CD4-positive, alpha-beta T cell (primary cell): ENCODE measurements around the gene AGFG1. TPM values are rescaled to one million over a fixed set of nuclear protein-coding genes. Genes with fewer than 3 reads are reported as not detected.

Experiments
- ATAC-seq: fragments of 200-7000 bp; cut with Tn5 transposase; one replicate; pipeline ENCODE4 v1.10.0; 2022; ENCODE audit warnings: mild to moderate bottlenecking; ENCODE audit not compliant: poor library complexity
- CTCF ChIA-PET: fragments of 350-600 bp; sonication (Branson Sonifier 250); formaldehyde crosslinking; loops from one replicate; lab custom pipeline; 2021; ENCODE audit warnings: antibody characterized with exemption, inconsistent platforms; lab: Charles Lee
- POLR2A ChIA-PET: fragments of 350-600 bp; sonication (Branson Sonifier 250); formaldehyde crosslinking; loops from one replicate; lab custom pipeline; 2021; ENCODE audit warnings: antibody characterized with exemption, inconsistent platforms; lab: Charles Lee
- DNase-seq, 14 experiments: peaks; one replicate each; pipeline ENCODE4 v3.0.0-alpha.2; 2013 to 2020; ENCODE audit warnings: mixed read lengths in 2 of 14
- H3K27ac ChIP-seq, 2 donors: one replicate each; pipeline versions ENCODE4 v1.5.1 to v1.7.0; 2013; ENCODE audit warnings: low read length in 2 of 2, low read depth in 1 of 2, mild to moderate bottlenecking in 1 of 2
- H3K27me3 ChIP-seq, 2 experiments: 1 replicate in 1 of 2; 2 replicates in 1 of 2; pipeline versions ENCODE4 v1.6.1 to v1.7.0; 2013; ENCODE audit warnings: low read length in 2 of 2, control low read depth in 1 of 2, mild to moderate bottlenecking in 1 of 2, moderate library complexity in 1 of 2; ENCODE audit not compliant: insufficient read depth in 2 of 2, control insufficient read depth in 1 of 2
- H3K36me3 ChIP-seq: one replicate; pipeline ENCODE4 v1.6.1; 2013; ENCODE audit warnings: low read length, control low read depth; ENCODE audit not compliant: insufficient read depth
- H3K4me1 ChIP-seq: one replicate; pipeline ENCODE4 v1.6.1; 2013; ENCODE audit warnings: low read length, control low read depth; ENCODE audit not compliant: insufficient read depth
- H3K4me3 ChIP-seq: one replicate; pipeline ENCODE4 v1.5.1; 2013; ENCODE audit warnings: mild to moderate bottlenecking, low read length, moderate library complexity
- H3K9me3 ChIP-seq, 2 experiments: 1 replicate in 1 of 2; 2 replicates in 1 of 2; pipeline versions ENCODE4 v1.6.1 to v1.7.0; 2013; ENCODE audit warnings: low read length in 2 of 2, mild to moderate bottlenecking in 2 of 2, control low read depth in 1 of 2, moderate library complexity in 1 of 2; ENCODE audit not compliant: control insufficient read depth in 1 of 2, insufficient read depth in 1 of 2
- H3K27ac Mint-ChIP-seq: one replicate; pipeline ENCODE4 v1.8.0; 2020; ENCODE audit warnings: mixed read lengths
- H3K27me3 Mint-ChIP-seq: one replicate; pipeline ENCODE4 v1.8.0; 2021; ENCODE audit warnings: mixed read lengths
- H3K36me3 Mint-ChIP-seq: one replicate; pipeline ENCODE4 v1.8.0; 2021; ENCODE audit warnings: low read depth, mixed read lengths
- H3K4me1 Mint-ChIP-seq: one replicate; pipeline ENCODE4 v1.8.0; 2021; ENCODE audit warnings: low read depth, mixed read lengths
- H3K4me3 Mint-ChIP-seq: one replicate; pipeline ENCODE4 v1.8.0; 2020; ENCODE audit warnings: mild to moderate bottlenecking, mixed read lengths
- H3K9me3 Mint-ChIP-seq: one replicate; pipeline ENCODE4 v1.8.0; 2020; ENCODE audit warnings: mixed read lengths
- CTCF ChIP-seq: fragments of 200-600 bp; IDR thresholded peaks from one replicate; pipeline ENCODE4 v1.8.0; 2022; ENCODE audit warnings: antibody characterized with exemption, mild to moderate bottlenecking
- intact Hi-C, 2 experiments: fragments of 100-400 bp; cut with DNase I in 1 of 2; cut with micrococcal nuclease in 1 of 2; formaldehyde crosslinking; loops; one replicate each; pipeline versions ENCODE4 v1.15.1 to v1.9.0; 2023 to 2025; cut with DNase I, micrococcal nuclease
- total RNA-seq, 174 experiments: library from RNA in 2 of 174; stranded (reverse) in 2 of 174; gene quantifications; one replicate each; pipeline ENCODE4 v1.2.3 and lab custom pipeline; 2021 to 2026

The AGFG1 gene
- total RNA-seq, 2 experiments from 2014 or later, result 49.9 to 55.9 TPM

DNA sequence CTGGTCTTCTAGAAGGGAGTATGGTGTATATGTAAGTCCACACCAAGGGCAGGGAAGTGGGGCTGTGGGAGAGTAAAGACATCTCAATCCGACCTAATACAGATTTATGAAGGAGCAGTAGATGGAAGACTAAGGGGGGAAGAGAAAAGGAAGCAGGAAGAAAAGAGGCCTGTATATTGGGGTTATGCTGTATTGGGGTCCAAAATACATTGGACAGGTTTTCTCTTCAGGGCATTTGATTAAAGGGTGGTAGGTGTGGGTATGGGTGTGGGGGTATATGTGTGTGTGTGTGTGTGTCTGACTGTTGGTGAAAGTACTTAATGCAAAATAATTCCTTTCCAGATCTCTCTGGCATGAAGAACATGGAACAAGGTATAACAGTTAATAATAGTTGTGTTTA, 93.1 kb downstream of the AGFG1 start:
- ATAC-seq (no peak), DNase-seq (no peak)
- intact Hi-C loops, result no loop called here
- H3K4me1 ChIP-seq, result no peaks in the 10 kb centered on the region
- peaks cover 8% of the 10 kb centered on the region for H3K36me3 Mint-ChIP-seq
- H3K4me1 Mint-ChIP-seq, result no peaks in the 10 kb centered on the region
- H3K36me3 ChIP-seq, result no peaks in the 10 kb centered on the region
- CTCF ChIA-PET, result no interaction called here
- H3K27me3 ChIP-seq, result no peaks in the 10 kb centered on the region
- no peaks in the 10 kb centered on the region for H3K9me3 Mint-ChIP-seq
- H3K4me3 ChIP-seq, result no peak overlapping the region
- TF ChIP-seq CTCF, result no peak
- POLR2A ChIA-PET, result no interaction called here
- H3K27ac ChIP-seq, result no peak overlapping the region
- H3K9me3 ChIP-seq, result no peaks in the 10 kb centered on the region
- peak overlapping the region; percentile 12 for H3K27ac Mint-ChIP-seq
- H3K27me3 Mint-ChIP-seq, result no peaks in the 10 kb centered on the region
- H3K4me3 Mint-ChIP-seq, result no peak overlapping the region

DNA sequence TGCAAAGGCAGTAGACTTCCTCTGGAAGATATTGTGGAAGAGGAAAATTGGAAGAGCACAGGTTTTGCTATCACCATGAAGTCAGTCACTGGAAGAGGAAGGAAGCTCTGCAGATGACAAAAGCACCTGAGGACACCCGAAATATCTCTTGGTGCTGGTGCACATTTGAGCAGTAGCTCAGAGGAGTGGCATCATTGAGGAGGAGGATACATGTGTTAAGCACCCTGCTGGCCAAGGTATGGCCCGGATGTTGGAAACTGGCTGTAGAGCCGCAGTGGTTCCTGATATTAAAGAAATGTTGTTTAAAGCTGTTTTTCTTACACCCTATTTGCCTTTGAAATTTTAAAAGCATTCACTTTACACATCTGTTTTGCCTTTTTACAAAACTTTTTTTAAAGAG, 94.1 kb downstream of the AGFG1 start:
- ATAC-seq (no peak), DNase-seq (no peak)
- TF ChIP-seq CTCF, result no peak
- Mint-ChIP-seq H3K4me1 (no peaks in the 10 kb centered on the region), H3K9me3 (no peaks in the 10 kb centered on the region), H3K4me3 (no peak overlapping the region), H3K27ac (peak overlapping the region; percentile 5), H3K27me3 (no peaks in the 10 kb centered on the region), H3K36me3 (no peaks in the 10 kb centered on the region)
- H3K36me3 ChIP-seq, result no peaks in the 10 kb centered on the region
- no peaks in the 10 kb centered on the region for H3K4me1 ChIP-seq
- no peak overlapping the region for H3K27ac ChIP-seq
- CTCF ChIA-PET, result interaction anchor here (1.3 kb wide), 1 partner anchor 10 kb away, joined by 5 read pairs; no protein-coding TSS in a partner anchor
- no peak overlapping the region for H3K4me3 ChIP-seq
- no peaks in the 10 kb centered on the region for H3K27me3 ChIP-seq
- POLR2A ChIA-PET, result no interaction called here
- H3K9me3 ChIP-seq, result no peaks in the 10 kb centered on the region
- intact Hi-C loops, result no loop called here

DNA sequence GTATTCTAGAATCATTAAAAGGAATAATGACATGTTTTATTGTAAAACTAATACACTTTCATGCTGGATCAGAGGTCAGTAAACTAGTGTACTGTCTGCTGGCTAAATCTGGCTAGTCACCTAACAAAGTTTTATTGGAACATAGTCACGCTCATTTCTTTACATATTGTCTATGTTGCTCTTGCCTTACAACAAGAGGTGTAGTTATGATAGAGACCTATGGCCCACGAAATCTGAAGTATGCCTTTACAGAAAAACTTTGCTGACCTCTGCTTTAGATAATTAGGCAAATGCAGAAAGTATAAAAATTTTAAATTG, 96.9 kb downstream of the AGFG1 start:
- Mint-ChIP-seq H3K27ac (no peak overlapping the region), H3K4me1 (no peaks in the 10 kb centered on the region), H3K9me3 (no peaks in the 10 kb centered on the region), H3K27me3 (no peaks in the 10 kb centered on the region), H3K4me3 (no peak overlapping the region), H3K36me3 (no peaks in the 10 kb centered on the region)
- intact Hi-C loops, result no loop called here
- Histone ChIP-seq H3K9me3 (no peaks in the 10 kb centered on the region), H3K4me3 (no peak overlapping the region), H3K27me3 (no peaks in the 10 kb centered on the region), H3K27ac (no peak overlapping the region), H3K4me1 (no peaks in the 10 kb centered on the region), H3K36me3 (no peaks in the 10 kb centered on the region)
- ChIA-PET CTCF (no interaction called here), POLR2A (no interaction called here)
- TF ChIP-seq CTCF, result no peak
- DNase-seq, result no peak
- no peak for ATAC-seq
